NCI-H187 treated with DMSO at 0.1 percent for 48 hours (cell line): ENCODE data around the gene KRT79.

ENCODE experiments used
- DNase-seq: peaks from one replicate; lab custom pipeline; 2025; lab: John Stamatoyannopoulos, UW

Gene KRT79

GRCh38 chr12:52819731-52820510 lies 14.2 kb downstream of the KRT79 start:
- DNase-seq: no peak

GRCh38 chr12:52818887-52819420 lies 15.2 kb downstream of the KRT79 start:
- DNase-seq: no peak

DNA sequence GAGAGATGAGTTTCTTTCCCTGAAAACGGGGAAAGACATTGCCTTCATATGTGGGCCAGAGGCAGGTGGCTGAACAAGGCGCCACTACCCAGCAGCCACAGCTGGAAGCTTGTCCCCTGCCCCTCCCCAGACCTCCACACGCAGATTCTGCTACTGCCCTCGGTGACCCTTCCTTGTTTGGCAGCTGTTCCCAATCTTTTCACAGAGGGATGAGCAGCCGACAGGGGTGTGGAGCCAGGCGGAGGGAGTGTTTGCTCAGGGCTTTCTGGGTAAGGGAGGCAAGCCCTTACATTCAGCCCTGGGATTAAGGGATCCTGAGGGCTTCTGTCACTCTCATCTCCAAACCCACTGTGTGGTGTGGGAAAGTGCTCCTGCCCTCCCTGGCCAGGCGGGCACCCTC lies 15.7 kb downstream of the KRT79 start:
- DNase-seq: no peak

- DNase-seq: no peak
Measured at GRCh38 chr12:52817699-52818238, 16.3 kb downstream of the KRT79 start.

DNA sequence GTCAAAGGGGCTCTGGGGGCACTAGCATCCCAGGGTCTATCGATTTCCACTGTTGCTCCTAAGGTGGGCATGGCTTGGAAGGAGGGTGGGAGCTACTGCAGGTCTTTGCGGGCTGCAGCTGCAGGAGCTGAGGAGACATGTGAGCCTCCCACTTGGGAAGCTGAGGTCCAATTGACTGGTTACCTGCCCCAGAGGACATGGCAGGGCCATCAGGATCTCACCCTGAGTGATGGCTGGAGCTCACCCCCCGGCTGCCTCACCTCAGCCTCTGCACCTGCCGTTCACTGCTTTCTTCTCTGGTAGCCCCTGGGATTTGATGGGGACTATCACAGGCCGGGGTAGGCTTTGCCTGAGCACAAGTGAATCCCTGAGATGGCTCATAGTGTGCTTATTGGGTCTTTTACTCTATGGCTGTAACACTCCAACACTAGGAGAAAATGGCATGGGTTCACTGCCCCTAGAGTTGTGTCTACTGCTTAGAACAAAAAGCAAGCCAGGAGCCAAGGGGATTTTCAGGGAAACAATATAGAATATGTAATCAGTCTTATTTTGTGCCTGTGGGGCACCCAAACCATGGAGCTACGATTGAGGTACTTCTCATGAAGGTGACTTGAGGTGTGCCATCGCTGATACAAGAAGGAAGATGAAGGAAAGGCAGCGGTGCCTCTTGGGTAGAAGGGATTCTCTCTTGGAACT lies 17.0 kb downstream of the KRT79 start:
- no peak for DNase-seq

DNA sequence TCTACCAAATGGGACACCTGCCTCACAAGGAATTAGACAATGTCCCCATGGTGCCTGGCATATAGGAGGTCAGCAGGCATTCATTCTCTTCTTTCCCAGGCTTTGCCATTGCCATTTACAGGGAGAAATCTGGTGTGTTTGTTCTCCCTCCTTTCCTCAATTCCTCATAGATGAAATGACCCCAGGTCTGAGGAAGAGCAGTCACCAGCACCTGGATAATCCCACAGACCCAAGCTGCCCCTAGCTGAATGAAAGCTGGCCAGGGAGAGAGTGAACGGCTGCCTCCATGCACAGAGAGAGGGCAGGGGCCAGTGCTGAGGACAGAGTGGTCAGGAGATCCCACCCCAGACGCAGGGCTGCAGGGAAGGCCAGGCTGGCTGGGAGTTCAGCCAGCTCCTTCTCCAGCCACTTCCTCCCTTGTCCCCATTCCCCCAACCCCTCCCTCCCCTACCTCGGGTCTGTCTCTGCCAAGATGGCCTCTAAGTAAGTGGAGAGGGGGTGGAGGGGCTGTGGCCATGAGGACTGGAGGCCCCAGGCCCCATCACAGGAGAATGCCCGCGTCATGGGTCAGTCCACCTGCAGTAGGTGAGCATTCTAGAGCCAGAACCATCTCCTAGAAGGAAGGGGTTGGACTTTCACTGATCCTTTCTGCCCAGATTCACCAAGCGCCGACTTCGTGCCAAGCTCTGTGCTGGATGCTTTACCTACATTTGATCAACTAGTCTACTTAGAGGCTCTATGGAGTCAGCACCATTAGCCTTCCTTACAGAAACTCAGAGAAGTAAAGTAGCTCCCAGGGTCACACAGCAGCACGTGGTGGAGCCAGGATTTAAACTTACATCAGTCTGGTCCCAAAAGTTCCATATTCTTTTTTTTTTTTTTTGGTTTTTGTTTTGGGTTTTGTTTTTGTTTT lies 18.2 kb downstream of the KRT79 start:
- DNase-seq: no peak

DNA sequence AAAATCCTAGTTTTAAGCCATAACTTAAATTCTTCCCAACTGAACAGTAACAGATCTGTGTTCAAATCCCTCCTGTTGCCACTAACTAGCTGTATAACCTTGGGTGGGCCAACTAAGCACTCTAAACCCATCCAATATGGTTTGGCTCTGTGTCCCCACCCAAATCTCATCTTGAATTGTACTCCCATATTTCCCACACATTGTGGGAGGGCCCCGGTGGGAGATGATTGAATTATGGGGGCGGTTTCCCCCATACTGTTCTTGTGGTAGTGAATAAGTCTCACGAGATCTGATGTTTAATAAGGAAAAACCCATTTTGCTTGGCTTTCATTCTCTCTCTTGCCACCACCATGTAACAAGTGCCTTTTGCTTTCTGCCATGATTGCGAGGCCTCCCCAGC lies 18.9 kb downstream of the KRT79 start:
- DNase-seq: no peak

- DNase-seq: no peak
Measured at GRCh38 chr12:52814710-52815155, 19.4 kb downstream of the KRT79 start.

DNA sequence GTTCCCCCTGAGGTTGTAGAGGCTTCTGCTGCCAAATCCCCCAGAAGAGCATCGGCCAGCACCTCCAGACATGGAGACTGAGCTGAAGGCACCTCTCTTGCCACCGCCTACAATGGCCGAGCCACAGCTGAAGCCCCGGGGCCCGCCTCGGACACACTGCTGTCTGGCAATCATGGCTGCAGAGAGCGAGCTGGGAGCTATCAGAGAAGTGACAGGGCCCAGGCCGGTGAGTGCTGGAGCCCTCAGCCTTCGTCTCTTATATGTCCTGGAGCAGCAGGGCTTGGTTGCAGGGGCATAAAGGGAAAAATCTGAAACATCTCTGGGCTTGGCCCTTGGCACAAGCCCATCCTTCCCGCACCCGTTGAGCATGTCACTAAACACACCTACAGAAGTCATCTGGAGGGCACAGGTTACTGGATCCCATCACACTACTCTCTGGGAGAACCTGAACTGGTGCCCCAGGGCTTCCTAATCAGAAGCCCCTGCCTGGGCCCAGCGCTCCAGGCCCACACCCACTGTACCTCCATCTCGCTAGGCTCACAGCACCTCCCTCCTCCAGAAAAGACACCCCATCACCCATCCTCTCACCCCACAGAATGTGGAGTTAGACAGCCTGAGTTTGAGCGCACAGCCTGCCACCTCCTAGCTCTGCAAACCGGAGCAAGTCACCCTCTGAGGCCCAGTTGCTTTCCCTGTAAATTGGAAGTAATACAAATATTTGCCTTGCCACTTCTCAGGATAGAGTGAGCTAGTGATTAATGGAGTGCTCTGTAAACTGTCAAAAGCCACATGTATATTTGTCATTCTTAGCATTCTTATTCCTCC lies 20.0 kb downstream of the KRT79 start, which contains the start of gene KRT4:
Gene KRT4, minus strand, starts transcription at position 232 of the 825 bp plus-strand sequence. Its CDS starts 58 bp downstream, at position 174.
- no peak for DNase-seq

DNA sequence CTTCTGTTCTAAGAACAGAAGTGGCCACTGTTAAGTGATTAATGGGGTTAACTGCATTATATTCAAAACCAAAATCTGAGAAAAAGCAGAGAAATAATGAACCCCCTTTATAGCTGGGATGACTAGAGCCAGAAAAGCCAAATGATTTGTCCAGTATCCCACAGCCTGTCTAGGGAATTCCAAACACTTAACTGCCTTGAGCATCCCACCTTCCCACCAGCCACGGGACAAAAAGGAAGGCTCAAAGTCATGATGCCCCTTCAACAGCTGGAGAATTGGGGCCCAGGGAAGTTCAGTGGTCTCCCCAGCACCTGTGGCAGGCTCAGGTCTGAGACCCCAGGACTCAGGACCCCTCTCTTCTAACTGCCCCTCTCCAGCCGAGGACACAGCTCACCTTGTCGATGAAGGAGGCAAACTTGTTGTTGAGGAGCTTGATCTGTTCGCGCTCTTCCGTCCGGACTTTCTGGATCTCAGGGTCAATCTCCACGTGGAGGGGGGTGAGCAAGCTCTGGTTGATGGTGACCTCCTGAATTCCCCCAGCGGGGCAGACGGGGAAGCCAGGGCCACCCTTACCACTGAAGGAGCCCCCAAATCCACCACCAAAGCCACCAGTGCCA lies 20.8 kb downstream of the KRT79 start:
- DNase-seq: no peak

DNA sequence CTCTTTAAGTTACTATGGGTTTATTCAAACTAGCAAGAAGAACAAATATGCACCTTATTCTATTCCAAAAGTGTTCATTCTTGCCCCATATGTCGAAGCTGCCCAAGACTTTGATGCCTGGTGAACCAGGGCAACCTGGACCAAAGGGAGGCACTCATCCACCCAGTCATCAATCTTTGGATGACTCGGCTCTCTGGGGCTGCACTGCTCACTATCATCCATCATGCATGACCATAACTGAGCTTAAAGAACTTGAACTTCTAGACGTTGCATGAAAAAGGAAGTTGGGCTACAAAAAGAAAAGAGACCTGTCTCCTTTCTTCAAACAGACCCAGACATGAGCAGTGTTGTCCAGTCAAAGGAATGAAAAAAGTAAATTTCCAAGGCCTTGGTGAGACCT lies 21.4 kb downstream of the KRT79 start:
- DNase-seq: no peak

DNA sequence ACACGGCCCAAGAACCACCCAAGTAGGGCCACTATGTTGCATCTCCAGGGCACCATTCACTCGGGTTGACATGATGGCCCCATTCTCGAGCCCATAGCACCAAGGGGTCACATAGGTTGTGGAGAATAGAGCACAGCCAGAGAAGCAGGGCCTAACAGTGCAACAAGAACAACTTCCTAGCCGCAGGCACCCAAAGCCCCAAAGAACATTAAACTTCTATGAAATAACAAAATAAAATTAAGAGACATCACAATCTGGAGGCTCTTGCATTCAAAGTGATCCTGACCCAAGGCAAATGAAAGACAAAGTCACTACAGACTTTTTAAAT lies 22.1 kb downstream of the KRT79 start:
- DNase-seq: no peak

DNA sequence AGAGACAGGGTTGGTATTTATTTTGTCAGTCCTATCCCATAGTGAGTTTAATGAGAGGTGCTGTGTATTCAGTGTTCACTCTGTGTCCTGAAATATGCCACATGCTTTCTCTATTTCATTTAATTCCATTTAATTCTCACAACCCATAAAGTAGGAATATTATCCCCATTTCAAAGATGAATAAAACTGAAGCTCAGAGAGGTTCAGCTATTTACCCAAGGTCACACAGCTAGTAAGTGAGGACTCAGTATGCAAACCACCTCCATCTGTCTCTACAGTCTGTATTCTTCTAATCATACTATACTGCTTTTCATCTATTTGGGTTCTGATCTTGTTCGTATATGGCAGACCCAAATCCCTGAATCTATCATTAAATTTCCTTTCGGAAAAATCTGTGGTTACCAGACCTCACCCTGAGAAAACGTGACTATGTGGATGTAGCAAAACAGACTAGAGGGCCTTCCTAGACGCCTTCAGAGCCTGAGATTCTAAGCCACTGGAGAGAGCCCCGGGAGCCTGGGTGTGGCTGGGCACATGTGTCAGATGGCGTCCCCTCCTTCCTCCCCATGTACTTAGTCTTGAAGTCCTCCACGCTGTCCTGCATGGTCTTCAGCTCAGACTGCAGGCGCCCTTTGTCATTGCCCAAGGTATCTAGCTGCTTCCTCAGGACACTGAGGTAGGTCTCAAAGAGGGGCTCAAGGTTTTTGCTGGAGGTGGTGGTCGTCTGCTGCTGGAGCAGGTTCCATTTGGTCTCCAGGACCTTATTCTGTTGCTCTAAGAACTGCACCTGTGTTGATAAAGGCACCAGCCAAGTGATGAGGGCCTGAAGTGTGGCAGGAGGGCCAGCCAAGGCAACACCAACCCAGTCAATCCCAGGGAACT lies 22.7 kb downstream of the KRT79 start:
- no peak for DNase-seq

DNA sequence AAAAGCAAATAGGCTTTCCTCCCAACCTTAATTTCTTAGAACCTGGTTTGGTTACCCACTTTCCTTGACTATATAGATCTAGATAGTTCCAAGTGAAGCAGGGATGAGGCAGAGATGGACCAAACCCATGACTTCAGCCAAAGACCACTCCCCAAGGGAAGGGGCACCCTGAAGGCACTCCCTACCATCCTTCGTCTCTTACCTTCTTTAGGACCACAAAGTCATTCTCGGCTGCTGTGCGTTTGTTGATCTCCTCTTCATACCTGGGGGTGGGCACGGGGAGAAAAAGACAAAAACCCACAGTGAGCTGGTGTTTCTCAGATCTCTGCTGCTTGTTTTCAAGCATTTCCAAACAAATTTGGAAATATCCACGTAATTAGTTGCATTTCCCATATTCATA lies 23.6 kb downstream of the KRT79 start:
- DNase-seq: no peak

- DNase-seq: no peak
Measured at GRCh38 chr12:52809166-52809565, 24.9 kb downstream of the KRT79 start.

DNA sequence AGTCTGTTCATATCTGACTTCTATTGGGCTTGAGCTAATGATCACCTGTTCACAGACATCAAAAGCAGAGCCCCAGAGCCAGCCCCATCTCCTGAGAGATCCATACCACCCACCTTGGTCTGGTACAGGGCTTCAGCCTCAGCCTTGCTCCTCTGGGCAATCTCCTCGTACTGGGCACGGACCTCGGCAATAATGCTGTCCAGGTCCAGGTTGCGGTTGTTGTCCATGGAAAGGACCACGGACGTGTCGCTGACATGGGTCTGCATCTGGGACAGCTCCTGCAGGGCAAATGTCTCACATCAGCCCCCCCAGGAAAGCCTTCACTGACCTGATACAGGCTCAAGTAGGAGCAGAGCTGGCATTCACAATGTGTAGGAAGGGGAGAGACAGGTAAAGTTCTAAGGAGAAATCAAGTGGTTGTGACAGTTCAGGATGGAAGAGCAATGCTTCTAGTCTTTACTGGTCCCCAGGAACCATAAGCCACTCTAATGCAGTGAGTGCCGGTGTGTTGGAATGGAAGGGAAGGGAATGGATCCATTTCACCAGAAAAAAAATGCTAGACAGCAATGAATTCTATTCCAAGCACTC lies 25.4 kb downstream of the KRT79 start:
- DNase-seq: no peak

DNA sequence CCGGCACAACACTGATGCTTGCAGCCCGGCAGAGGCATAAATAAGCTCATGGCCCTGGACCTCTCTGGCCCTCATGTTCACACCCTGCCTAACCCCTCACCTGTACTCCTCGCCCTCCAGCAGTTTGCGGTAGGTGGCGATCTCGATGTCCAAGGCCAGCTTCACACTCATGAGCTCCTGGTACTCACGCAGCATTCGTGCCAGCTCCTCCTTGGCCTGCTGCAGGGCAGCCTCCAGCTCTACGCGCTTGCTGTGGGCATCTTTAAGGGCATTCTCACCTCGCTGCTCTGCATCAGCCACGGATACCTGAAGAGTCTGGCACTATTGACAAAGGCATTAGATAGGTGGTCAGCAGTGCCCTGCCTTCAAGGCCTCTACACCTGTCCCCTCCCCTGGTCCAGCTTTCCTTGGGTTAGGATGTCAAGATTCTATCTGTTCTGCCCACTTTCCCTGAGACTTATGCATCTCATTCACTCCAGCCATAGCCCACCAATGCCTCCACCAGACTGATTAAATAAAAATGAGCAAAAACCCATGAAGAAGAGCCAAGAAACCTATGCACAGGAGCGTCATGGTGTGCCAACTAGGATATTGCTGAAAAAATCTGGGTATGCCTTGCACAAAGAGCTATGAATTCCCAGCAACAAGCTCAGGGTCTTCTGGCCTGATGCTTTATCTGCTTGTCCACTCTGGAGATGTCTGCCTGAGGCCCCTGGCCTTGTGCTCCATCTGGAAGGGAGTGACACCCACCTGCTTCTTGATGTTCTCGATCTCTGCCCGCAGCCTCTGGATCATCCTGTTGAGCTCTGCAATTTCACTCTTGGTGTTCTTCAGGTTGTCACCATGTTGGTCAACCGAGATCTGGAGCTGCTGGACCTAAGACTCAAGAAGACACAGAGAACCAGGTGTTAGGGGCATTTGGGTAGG lies 26.3 kb downstream of the KRT79 start:
- no peak for DNase-seq
